B cell (primary cell): ENCODE data around the gene MVD.

Source experiments
- CTCF ChIP-seq: fragments of 200-600 bp; IDR thresholded peaks from one replicate; pipeline ENCODE4 v1.8.0; 2022; ENCODE audit warnings: antibody characterized with exemption, mild to moderate bottlenecking
- EZH2 ChIP-seq: IDR thresholded peaks from 2 replicates; pipeline ENCODE4 v1.6.1; 2012; ENCODE audit warnings: borderline replicate concordance, low read depth, mild to moderate bottlenecking, moderate library complexity, low read length; ENCODE audit not compliant: insufficient read depth, poor library complexity, severe bottlenecking

- TF ChIP-seq CTCF, result no peak
- no peak for TF ChIP-seq EZH2
Observed at GRCh38 chr16:88616736-88617135, 46.2 kb downstream of the MVD start.
